ENCODE measurements around the gene PPARA.

The PPARA gene

DNA sequence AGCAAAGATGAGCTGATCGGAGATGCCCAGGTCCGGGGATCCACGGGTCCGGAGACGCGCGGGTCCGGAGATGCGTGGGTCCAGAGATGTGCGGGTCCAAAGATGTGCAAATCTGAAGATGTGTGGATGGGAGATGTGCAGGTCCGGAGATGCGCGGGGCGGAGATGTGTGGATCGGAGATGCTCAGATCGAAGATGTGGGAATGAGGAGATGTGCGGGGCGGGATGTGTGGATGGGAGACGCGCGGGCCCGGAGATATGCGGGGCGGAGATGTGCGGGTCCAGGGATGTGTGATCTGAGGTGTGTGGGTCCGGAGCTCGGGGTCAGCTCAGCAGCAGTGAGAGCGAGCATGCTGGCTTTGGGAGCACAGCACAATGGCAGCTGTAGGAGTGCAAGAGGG, 64.3 kb downstream of the PPARA start:
- Mint-ChIP-seq H3K27me3 (ENCODE audit: low read depth) (peaks cover 6% of the 10 kb centered on the region), H3K4me3 (no peak overlapping the region), H3K9me3 (peaks cover 22% of the 10 kb centered on the region), H3K27ac (no peak overlapping the region), H3K4me1 (no peaks in the 10 kb centered on the region), H3K36me3 (ENCODE audit: low read depth) (peaks cover 85% of the 10 kb centered on the region)
- TF ChIP-seq, protein P1, sequence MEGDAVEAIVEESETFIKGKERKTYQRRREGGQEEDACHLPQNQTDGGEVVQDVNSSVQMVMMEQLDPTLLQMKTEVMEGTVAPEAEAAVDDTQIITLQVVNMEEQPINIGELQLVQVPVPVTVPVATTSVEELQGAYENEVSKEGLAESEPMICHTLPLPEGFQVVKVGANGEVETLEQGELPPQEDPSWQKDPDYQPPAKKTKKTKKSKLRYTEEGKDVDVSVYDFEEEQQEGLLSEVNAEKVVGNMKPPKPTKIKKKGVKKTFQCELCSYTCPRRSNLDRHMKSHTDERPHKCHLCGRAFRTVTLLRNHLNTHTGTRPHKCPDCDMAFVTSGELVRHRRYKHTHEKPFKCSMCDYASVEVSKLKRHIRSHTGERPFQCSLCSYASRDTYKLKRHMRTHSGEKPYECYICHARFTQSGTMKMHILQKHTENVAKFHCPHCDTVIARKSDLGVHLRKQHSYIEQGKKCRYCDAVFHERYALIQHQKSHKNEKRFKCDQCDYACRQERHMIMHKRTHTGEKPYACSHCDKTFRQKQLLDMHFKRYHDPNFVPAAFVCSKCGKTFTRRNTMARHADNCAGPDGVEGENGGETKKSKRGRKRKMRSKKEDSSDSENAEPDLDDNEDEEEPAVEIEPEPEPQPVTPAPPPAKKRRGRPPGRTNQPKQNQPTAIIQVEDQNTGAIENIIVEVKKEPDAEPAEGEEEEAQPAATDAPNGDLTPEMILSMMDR (IDR thresholded peaks at IDR 0.05; ENCODE audit: unreplicated experiment in 3 of 3): no peak

- H3K36me3 Mint-ChIP-seq (ENCODE audit: low read depth): peaks cover 58% of the 10 kb centered on the region
- H3K4me1 Mint-ChIP-seq: no peaks in the 10 kb centered on the region
- no peak overlapping the region for H3K4me3 Mint-ChIP-seq
- TF ChIP-seq, protein P1 (IDR thresholded peaks at IDR 0.05; ENCODE audit: unreplicated experiment in 3 of 3): no peak
- H3K9me3 Mint-ChIP-seq: no peaks in the 10 kb centered on the region
- peaks cover 6% of the 10 kb centered on the region for H3K27me3 Mint-ChIP-seq (ENCODE audit: low read depth)
- H3K27ac Mint-ChIP-seq: no peak overlapping the region
These were observed 69.3 kb downstream of the PPARA start for GRCh38 chr22:46219636-46220035.

DNA sequence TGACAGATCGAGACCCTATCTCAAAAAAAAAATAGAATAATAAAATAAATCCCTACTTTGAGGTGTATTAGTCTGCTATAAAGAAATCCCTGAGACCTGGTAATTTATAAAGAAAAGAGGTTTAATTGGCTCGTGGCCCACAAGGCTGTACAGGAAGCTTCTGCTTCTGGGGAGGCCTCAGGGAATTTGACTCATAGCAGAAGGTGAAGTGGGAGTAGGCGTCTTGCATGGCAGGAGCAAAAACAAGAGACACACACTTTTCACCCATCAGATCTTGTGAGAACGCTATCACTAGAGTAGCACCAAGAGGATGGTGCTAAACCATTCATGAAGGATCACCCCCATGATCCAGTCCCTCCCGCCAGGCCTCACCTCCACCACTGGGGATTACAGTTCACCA, 70.6 kb downstream of the PPARA start:
- Mint-ChIP-seq H3K36me3 (ENCODE audit: low read depth) (peaks cover 49% of the 10 kb centered on the region), H3K4me3 (no peak overlapping the region), H3K4me1 (no peaks in the 10 kb centered on the region), H3K9me3 (no peaks in the 10 kb centered on the region), H3K27me3 (ENCODE audit: low read depth) (peaks cover 6% of the 10 kb centered on the region), H3K27ac (no peak overlapping the region)
- TF ChIP-seq, protein P1 (IDR thresholded peaks at IDR 0.05; ENCODE audit: unreplicated experiment in 3 of 3): no peak

DNA sequence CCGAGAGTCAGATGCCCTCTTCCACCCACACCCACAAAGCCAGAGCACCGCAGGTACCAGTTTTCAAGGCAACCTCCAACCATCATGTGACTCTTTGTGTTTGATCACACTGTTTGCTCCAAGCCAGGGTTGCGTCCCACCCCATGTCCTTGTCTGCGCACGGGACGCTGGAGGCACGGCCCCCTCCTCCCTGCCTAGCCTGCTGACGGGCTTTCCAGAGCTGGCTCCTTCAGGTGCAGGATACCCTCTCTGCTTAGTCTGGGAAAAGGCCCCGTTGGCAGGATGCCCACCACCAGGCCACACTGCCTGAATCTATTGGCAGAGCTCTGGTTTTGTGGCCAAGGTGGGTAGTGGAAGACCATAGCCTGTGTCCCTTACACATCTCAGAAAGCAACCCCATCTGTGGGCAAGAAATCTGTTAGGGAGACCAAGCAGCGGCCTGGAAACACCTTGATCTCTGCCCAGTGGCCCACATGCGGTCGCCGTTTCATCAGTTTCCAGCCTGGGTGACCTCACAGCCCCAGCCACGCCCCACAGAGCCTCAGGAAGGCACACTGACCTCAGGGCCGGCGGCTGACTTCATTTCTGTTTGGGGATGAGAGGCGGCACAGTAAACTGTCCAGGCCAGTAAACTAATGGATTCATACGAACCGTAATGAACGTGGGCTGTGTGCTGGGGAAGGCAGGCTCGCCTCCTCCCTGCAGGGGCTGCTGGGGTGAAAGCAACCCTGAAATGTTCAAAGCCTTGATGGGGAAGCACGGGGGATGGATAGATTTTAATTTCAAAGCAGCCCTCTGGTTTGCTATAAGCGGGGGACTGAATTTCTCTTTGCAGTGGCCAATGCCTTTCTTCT, 73.9 kb downstream of the PPARA start:
- Mint-ChIP-seq H3K36me3 (ENCODE audit: low read depth) (peaks cover 28% of the 10 kb centered on the region), H3K4me1 (no peaks in the 10 kb centered on the region), H3K4me3 (no peak overlapping the region), H3K9me3 (no peaks in the 10 kb centered on the region), H3K27ac (peak overlapping the region in 1 of 3 experiments; percentile 46), H3K27me3 (ENCODE audit: low read depth) (no peaks in the 10 kb centered on the region)
- TF ChIP-seq, protein P1 (IDR thresholded peaks at IDR 0.05; ENCODE audit: unreplicated experiment in 3 of 3): no peak

- H3K4me3 Mint-ChIP-seq: no peak overlapping the region
- H3K36me3 Mint-ChIP-seq (ENCODE audit: low read depth): peaks cover 23% of the 10 kb centered on the region
- no peaks in the 10 kb centered on the region for H3K27me3 Mint-ChIP-seq (ENCODE audit: low read depth)
- TF ChIP-seq, protein P1 (IDR thresholded peaks at IDR 0.05; ENCODE audit: unreplicated experiment in 3 of 3): no peak
- no peaks in the 10 kb centered on the region for H3K4me1 Mint-ChIP-seq
- peak overlapping the region in 1 of 3 experiments; percentile 46 for H3K27ac Mint-ChIP-seq
- no peaks in the 10 kb centered on the region for H3K9me3 Mint-ChIP-seq
These were observed 74.6 kb downstream of the PPARA start for GRCh38 chr22:46224898-46225290.

DNA sequence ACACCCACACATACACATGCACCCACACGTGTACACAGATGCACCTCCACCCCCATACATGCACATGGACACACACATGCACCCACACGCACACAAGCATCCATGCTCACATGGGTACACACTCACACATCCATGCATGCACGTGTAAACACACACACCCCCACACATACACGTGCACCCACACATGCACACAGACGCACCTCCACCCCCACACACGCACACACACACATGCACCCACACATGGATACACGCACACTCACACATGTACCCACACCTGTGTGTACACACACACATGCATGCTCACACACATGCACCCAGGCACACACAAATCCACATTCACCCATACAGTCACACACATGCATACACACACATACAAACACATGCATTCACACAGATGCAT, 75.3 kb downstream of the PPARA start:
- Mint-ChIP-seq H3K4me3 (no peak overlapping the region), H3K9me3 (no peaks in the 10 kb centered on the region), H3K4me1 (no peaks in the 10 kb centered on the region), H3K27me3 (ENCODE audit: low read depth) (no peaks in the 10 kb centered on the region), H3K36me3 (ENCODE audit: low read depth) (peaks cover 18% of the 10 kb centered on the region), H3K27ac (no peak overlapping the region)
- TF ChIP-seq, protein P1 (IDR thresholded peaks at IDR 0.05; ENCODE audit: unreplicated experiment in 3 of 3): no peak
